Measurements from ENCODE around the gene EHD2. TPM values are rescaled to one million over a fixed set of nuclear protein-coding genes. Genes with fewer than 3 reads are reported as not detected.

Gene EHD2
- total and polyA plus RNA-seq, 2 donors from 2014 or later = 19.4 to 105 TPM

DNA sequence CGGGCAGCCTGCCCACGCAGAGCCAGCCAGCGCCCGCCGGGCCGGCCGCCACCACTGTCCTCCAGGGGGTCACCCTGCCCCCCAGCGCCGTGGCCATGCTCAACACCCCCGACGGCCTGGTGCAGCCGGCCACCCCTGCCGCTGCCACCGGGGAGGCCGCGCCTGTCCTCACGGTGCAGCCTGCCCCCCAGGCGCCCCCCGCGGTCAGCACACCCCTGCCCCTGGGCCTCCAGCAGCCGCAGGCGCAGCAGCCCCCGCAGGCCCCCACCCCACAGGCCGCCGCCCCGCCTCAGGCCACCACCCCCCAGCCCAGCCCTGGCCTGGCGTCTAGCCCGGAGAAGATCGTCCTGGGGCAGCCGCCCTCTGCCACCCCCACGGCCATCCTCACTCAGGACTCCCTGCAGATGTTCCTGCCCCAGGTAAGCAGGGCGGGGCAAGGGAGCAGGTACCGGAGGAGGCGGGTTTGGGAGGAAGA is 32.3 kb upstream of the EHD2 start:
- FAIRE-seq = no peak
- Histone ChIP-seq H3K27me3 (ENCODE audit: control insufficient read depth, insufficient read depth, low read length) (no peaks in the 10 kb centered on the region), H3K27ac (ENCODE audit: low read depth in 2 of 2, low read length in 2 of 2) (no peak overlapping the region), H3K36me3 (ENCODE audit: control insufficient read depth in 2 of 3, insufficient read depth in 3 of 3, low read length in 3 of 3) (peaks cover 0 to 3% (median 0%) of the 10 kb centered on the region in 3 donors), H3K4me3 (ENCODE audit: low read length in 3 of 3) (no peak overlapping the region), H3K9me3 (ENCODE audit: control insufficient read depth in 2 of 3, insufficient read depth in 1 of 3, low read length in 3 of 3) (no peaks in the 10 kb centered on the region), H3K9ac (ENCODE audit: low read length in 3 of 3) (no peak overlapping the region), H3K4me1 (ENCODE audit: control insufficient read depth in 2 of 3, insufficient read depth in 2 of 3, low read depth in 1 of 3, low read length in 3 of 3) (no peaks in the 10 kb centered on the region)
- intact Hi-C loops (cut with DNase I) = no loop called here
- TF ChIP-seq, protein P1, sequence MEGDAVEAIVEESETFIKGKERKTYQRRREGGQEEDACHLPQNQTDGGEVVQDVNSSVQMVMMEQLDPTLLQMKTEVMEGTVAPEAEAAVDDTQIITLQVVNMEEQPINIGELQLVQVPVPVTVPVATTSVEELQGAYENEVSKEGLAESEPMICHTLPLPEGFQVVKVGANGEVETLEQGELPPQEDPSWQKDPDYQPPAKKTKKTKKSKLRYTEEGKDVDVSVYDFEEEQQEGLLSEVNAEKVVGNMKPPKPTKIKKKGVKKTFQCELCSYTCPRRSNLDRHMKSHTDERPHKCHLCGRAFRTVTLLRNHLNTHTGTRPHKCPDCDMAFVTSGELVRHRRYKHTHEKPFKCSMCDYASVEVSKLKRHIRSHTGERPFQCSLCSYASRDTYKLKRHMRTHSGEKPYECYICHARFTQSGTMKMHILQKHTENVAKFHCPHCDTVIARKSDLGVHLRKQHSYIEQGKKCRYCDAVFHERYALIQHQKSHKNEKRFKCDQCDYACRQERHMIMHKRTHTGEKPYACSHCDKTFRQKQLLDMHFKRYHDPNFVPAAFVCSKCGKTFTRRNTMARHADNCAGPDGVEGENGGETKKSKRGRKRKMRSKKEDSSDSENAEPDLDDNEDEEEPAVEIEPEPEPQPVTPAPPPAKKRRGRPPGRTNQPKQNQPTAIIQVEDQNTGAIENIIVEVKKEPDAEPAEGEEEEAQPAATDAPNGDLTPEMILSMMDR (IDR thresholded peaks at IDR 0.05; ENCODE audit: borderline replicate concordance, extremely low read depth, insufficient read depth) = no peak
- no peak for DNase-seq

DNA sequence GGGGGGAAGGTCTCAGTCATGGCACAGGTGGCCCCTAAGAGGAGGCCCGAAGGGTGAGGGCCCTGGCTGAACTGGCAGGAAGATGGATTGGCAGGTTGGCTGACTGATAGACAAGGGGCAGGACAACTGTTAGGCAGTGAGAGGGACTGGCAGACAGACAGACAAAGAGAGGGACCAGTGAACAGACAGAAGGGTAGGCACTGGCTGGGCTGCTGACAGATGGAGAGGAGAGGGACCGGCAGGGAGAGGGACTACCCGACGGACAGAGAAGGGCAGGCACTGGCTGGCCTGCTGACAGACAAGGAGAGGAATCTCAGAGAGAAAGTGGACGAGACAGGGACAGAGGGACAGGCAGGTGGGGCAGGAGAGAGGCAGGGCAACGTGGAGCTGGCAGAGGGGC is 31.8 kb upstream of the EHD2 start:
- intact Hi-C loops (cut with DNase I) = no loop called here
- Histone ChIP-seq H3K27me3 (ENCODE audit: control insufficient read depth, insufficient read depth, low read length) (no peaks in the 10 kb centered on the region), H3K4me1 (ENCODE audit: control insufficient read depth in 2 of 3, insufficient read depth in 2 of 3, low read depth in 1 of 3, low read length in 3 of 3) (no peaks in the 10 kb centered on the region), H3K36me3 (ENCODE audit: control insufficient read depth in 2 of 3, insufficient read depth in 3 of 3, low read length in 3 of 3) (peaks cover 0 to 3% (median 0%) of the 10 kb centered on the region in 3 donors), H3K4me3 (ENCODE audit: low read length in 3 of 3) (no peak overlapping the region), H3K9ac (ENCODE audit: low read length in 3 of 3) (no peak overlapping the region), H3K9me3 (ENCODE audit: control insufficient read depth in 2 of 3, insufficient read depth in 1 of 3, low read length in 3 of 3) (no peaks in the 10 kb centered on the region), H3K27ac (ENCODE audit: low read depth in 2 of 2, low read length in 2 of 2) (no peak overlapping the region)
- DNase-seq = no peak
- FAIRE-seq = no peak
- TF ChIP-seq, protein P1 (IDR thresholded peaks at IDR 0.05; ENCODE audit: borderline replicate concordance, extremely low read depth, insufficient read depth) = no peak

DNA sequence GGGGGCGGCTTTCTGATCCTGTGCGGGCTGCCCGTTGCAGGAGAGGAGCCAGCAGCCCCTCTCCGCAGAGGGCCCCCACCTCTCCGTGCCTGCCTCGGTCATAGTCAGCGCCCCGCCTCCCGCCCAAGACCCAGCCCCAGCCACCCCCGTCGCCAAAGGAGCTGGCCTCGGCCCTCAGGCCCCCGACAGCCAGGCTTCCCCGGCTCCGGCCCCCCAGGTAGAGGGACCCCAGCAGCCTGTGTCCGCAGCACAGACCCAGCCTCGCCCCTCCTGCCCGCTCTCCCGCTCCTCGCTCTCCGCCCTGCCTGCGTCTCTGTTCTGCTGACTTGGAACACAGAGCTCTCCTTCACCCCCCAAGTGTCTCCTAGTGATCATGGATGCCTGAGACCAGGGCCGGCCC is 31.3 kb upstream of the EHD2 start:
- no peaks in the 10 kb centered on the region for H3K27me3 ChIP-seq (ENCODE audit: control insufficient read depth, insufficient read depth, low read length)
- H3K4me3 ChIP-seq (ENCODE audit: low read length in 3 of 3) = no peak overlapping the region
- peaks cover 0 to 1% (median 0%) of the 10 kb centered on the region in 3 donors for H3K36me3 ChIP-seq (ENCODE audit: control insufficient read depth in 2 of 3, insufficient read depth in 3 of 3, low read length in 3 of 3)
- peak in 1 of 5 donors; percentile 57 for DNase-seq
- H3K27ac ChIP-seq (ENCODE audit: low read depth in 2 of 2, low read length in 2 of 2) = no peak overlapping the region
- TF ChIP-seq, protein P1 (IDR thresholded peaks at IDR 0.05; ENCODE audit: borderline replicate concordance, extremely low read depth, insufficient read depth) = no peak
- no peaks in the 10 kb centered on the region for H3K9me3 ChIP-seq (ENCODE audit: control insufficient read depth in 2 of 3, insufficient read depth in 1 of 3, low read length in 3 of 3)
- intact Hi-C loops (cut with DNase I) = no loop called here
- H3K4me1 ChIP-seq (ENCODE audit: control insufficient read depth in 2 of 3, insufficient read depth in 2 of 3, low read depth in 1 of 3, low read length in 3 of 3) = no peaks in the 10 kb centered on the region
- no peak for FAIRE-seq
- no peak overlapping the region for H3K9ac ChIP-seq (ENCODE audit: low read length in 3 of 3)

DNA sequence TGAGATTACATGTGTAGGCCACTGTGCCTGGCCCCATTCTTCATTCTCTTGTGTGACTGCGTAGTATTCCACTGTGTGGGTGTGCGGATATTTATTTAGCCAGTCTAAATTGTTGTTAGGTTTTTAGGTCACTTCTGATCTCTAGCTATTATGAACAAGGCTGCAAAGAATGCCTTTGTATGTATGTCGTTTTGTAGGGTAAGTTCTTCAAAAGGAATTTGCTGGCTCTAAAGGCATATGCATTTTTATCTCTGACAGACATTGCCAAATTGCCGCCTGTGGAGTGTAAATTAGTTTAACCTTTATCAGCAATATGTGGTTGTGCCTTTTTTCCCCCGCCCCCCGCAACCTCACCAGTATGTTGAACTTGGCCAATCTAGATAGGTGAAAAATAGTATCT is 30.3 kb upstream of the EHD2 start:
- Histone ChIP-seq H3K9ac (ENCODE audit: low read length in 3 of 3) (no peak overlapping the region), H3K4me3 (ENCODE audit: low read length in 3 of 3) (no peak overlapping the region), H3K27me3 (ENCODE audit: control insufficient read depth, insufficient read depth, low read length) (no peaks in the 10 kb centered on the region), H3K9me3 (ENCODE audit: control insufficient read depth in 2 of 3, insufficient read depth in 1 of 3, low read length in 3 of 3) (no peaks in the 10 kb centered on the region), H3K36me3 (ENCODE audit: control insufficient read depth in 2 of 3, insufficient read depth in 3 of 3, low read length in 3 of 3) (no peaks in the 10 kb centered on the region), H3K27ac (ENCODE audit: low read depth in 2 of 2, low read length in 2 of 2) (no peak overlapping the region), H3K4me1 (ENCODE audit: control insufficient read depth in 2 of 3, insufficient read depth in 2 of 3, low read depth in 1 of 3, low read length in 3 of 3) (no peaks in the 10 kb centered on the region)
- TF ChIP-seq, protein P1 (IDR thresholded peaks at IDR 0.05; ENCODE audit: borderline replicate concordance, extremely low read depth, insufficient read depth) = no peak
- intact Hi-C loops (cut with DNase I) = no loop called here
- no peak for DNase-seq
- FAIRE-seq = no peak

Data from kidney (tissue), 14 donors.